Activated naive CD4-positive, alpha-beta T cell (primary cell): ENCODE measurements around the gene SPINK9.
"Not testable (repeated sequence)": the region's sequence is repeated elsewhere in the genome, so short reads cannot be mapped to it uniquely, and the experiment has no call there.

Source experiments
- DNase-seq, 4 experiments: peaks; one replicate each; lab custom pipeline; 2025; lab: John Stamatoyannopoulos, UW

The SPINK9 gene, protein sequence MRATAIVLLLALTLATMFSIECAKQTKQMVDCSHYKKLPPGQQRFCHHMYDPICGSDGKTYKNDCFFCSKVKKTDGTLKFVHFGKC

DNA sequence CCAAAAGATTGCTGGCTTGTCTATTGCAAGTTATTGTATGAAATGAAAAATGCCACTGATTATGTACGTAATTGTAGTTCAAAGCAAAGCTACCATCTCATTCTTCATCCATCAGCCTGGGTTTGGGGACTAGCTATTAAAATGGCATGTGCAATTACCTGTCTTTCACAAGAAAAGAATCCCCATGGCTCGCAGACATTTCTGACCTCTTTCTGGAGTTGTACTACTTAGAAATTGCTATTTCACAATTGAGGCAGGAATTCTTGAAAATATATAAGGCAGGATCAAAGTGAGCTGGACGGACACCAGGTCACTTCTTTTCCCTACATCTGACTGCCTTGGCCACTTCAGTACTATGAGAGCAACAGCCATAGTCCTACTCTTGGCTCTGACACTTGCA lies at the start of gene SPINK9:
Gene SPINK9 (plus strand): TSS at position 301 of the 400 bp plus-strand sequence. CDS start 55 bp downstream, at position 356.
- no peak for DNase-seq

DNA sequence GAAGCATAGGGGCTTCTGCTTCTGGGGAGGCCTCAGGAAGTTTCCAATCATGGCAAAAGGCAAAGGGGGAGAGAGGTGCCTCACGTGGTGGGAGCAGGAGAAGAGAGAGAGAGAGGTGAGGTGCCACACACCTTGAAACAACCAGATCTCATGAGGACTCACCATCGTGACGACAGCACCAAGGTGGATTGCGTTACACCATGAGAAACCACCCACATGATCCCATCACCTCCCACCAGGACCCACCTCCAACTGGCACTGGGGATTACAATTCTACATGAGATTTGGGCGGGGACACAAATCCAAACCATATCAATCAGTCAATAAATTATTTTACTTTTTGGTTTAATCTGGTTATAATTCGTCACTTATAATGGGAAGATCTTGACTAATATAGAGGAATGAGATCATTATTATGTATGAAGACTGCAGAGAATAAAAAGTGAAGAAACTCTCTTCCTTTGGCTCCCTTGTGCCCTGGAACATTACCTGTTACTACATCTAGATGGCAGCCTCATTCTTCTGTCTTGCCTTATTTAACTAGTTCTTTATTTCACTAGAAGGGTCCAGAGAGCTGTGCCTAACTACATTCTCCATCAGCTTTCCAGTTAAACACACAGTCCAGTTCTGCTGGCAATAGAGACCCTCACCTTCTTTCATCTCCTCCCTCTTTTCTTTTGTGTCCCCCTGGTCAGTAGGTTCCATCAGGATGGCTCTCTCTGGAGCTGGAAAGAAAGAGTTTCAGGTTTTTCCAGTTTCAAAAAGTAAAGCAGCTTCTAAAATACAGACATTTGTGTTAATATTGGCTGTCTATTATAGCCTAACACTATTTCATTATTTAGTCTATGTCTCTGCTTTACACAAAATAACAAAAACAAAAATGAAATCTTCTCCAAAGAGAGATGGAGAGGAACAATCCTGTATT lies 44.8 kb upstream of the SPINK9 start:
- DNase-seq: no peak

DNA sequence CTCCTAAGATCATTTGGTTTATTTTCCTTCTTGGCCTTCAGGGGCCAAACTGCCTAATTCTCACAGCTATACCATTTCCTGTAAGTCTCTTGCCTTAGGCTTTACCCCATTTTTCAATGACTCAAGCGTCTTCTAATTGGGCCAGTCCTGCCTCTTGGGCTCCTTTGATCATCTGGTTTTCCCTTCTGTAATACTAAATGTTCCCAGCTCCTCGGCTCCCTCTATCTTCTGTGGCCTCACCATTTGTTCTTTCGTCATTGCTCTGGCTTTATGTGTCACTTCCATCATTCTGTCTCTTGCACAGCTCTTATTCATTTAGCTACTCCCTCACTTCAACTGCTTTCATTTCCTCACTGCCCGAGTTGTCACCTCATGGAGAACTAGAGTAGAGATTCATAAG lies 37.6 kb upstream of the SPINK9 start:
- no peak for DNase-seq

DNA sequence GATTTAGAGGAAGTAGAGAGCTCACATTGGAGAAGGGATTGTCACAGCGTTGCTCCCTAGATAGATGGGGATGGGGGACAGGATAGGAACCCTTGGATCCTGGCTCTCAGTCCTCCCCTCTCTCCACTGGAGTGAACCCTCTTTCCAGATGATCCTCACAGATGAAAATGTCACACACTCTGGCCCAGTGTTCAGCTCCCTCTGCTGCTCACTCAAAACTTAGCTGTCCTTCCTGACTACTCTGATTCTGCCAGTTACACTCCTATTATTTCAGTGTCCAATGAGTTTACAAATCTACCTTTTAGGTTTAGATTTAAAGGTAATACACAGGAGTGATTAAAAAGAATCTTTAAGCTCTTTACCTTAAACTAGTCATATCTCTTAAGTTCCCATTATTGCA lies 28.9 kb upstream of the SPINK9 start:
- no peak for DNase-seq

DNA sequence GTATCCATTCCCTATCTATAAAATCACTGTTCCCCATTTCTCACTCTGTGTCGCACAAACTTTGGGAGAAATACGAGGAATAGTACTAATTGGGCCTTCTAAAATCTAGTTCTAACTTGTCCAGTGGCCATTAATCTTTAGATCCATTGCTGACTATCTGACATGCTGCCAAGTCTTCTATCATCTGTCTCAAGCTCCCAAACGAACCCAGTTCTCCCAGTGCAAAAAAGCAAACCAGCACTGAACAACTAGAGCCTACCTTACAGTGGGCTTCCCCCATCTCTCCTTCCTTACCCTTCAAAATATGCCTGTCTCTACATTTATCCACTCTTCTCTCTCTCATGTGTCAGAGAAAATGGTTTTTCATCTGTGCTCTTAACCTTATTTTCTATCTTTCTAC lies 26.3 kb upstream of the SPINK9 start:
- no peak for DNase-seq

DNA sequence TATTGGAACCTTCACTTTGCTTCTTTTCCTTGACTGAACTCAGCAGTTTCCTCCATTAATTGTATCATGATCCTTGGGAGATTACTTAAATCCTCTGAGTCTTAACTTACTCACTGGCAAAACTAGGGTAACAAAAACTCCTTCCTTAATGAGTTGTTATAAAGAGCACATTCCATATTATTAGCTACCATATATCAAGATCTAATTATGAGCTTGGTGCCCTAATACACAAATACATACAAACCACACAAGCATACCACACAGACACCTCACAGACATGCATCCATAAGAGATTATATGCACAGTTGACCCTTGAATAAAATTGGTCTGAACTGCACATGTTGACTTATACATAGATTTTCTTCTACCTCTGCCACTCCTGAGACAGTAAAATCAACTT lies 25.6 kb upstream of the SPINK9 start:
- DNase-seq: no peak

DNA sequence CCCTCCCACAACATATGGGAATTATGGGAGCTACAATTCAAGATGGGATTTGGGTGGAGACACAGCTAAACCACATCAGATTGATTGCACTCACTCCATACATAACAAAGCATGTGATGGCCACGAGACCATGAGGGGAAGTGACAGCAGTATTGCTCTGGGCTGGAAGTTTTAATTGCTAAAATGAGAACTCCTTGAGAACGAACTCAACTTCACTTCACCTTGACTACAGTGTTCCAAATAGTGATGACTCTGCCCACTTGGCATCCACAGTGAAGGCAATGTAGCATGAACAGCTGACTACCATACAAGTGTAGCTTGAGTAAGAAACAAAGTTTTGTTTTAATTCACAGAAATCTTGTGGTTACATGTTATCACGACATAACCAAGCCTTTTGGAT lies 23.9 kb upstream of the SPINK9 start:
- no peak for DNase-seq

DNA sequence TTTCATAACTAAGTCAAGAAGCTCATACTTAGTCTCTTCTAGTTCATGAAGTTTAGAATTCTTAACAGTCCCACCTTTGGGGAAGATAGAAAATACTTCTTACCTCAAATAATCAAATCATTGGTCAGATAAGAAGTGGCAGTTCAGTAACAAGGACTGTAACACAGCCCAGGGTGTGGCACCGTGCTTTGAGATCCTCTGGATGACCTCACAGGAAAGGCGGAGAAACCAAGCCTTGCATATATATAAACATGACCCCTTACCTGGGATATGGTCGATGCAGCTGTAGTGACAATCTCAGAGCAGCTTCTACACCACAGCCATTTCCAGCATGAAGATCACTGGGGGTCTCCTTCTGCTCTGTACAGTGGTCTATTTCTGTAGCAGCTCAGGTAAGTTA lies 23.2 kb upstream of the SPINK9 start, which contains the start of gene SPINK7:
Gene SPINK7 (plus strand): TSS at position 271 of the 400 bp plus-strand sequence. CDS start 61 bp downstream, at position 332.
- DNase-seq: no peak

DNA sequence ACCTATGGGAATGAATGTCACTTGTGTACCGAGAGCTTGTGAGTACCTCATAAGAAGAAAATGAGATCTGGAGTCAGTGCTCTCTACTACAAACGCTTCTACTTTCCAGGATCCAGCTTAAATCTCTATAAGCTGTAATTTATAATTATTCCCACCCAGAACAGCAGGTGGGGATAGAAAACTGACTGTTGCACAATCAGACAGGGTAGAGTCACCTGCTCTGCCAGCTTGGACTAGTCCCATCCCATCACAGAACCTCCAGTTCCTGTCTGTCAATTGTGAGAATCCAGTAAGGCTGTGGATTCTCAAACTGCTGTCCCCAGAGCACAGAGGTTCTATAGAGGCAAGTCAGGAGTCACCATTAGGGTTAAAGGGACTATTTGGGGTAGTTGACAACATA lies 21.2 kb upstream of the SPINK9 start:
- no peak for DNase-seq

DNA sequence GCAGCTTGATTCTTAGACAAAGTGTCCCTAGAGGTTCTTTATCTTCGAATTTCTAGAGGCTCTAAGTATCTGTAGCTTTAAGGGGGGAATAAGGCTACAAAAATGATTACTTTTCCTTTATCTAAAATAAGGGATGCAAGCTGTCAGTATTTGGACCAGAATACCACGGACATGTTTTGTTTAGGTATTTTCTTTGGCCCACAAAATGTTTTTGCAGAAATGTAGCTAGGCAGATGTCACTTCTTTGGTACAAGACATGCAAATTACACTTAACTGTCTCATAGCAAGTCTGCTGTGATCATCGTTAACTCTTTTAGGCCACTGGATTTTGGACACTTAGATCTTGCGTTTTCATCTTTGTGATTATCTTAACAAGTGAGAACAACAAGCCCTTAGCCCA lies 20.6 kb upstream of the SPINK9 start:
- DNase-seq: no peak

DNA sequence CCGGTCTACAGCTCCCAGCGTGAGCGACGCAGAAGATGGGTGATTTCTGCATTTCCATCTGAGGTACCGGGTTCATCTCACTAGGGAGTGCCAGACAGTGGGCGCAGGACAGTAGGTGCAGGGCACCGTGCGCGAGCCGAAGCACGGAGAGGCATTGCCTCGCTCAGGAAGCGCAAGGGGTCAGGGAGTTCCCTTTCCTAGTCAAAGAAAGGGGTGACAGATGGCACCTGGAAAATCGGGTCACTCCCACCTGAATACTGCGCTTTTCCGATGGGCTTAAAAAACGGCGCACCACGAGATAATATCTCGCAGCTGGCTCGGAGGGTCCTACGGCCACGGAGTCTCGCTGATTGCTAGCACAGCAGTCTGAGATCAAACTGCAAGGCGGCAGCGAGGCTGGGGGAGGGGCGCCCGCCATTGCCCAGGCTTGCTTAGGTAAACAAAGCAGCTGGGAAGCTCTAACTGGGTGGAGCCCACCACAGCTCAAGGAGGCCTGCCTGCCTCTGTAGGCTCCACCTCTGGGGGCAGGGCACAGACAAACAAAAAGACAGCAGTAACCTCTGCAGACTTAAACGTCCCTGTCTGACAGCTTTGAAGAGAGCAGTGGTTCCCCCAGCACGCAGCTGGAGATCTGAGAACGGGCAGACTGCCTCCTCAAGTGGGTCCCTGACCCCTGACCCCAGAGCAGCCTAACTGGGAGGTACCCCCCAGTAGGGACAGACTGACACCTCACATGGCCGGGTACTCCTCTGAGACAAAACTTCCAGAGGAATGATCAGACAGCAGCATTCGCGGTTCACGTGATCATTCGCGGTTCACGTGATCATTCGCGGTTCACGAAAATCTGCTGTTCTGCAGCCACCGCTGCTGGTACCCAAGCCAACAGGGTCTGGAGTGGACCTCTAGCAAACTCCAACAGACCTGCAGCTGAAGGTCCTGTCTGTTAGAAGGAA lies 15.1 kb upstream of the SPINK9 start:
- not testable (repeated sequence) for DNase-seq

DNA sequence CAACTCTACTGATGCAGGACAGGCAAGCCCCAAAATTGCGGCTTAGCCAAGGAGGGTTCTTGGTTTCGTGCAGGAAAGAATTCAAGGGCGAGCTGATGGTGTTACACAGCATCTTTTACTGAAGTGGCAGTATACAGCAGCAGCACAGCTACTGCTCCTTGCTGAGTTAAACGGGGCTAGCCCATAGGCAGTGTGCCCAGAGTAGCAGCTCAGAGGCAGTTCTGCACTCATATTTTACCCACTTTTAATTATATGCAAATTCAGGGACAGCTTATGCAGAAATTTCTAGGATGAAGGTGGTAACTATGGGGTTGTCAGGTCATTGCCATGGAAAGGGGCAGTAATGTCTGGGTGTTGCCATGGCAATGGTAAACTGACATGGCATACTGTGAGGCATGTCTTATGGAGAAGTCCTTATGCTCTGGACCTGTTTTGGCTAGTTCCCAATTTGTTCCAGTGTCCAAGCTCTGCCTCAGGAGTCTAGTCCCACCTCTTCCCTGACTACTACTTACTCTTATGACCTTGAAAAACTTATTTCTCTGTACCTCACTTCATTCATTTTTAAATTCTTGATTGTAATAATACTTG lies 2.0 kb upstream of the SPINK9 start:
- DNase-seq: no peak

DNA sequence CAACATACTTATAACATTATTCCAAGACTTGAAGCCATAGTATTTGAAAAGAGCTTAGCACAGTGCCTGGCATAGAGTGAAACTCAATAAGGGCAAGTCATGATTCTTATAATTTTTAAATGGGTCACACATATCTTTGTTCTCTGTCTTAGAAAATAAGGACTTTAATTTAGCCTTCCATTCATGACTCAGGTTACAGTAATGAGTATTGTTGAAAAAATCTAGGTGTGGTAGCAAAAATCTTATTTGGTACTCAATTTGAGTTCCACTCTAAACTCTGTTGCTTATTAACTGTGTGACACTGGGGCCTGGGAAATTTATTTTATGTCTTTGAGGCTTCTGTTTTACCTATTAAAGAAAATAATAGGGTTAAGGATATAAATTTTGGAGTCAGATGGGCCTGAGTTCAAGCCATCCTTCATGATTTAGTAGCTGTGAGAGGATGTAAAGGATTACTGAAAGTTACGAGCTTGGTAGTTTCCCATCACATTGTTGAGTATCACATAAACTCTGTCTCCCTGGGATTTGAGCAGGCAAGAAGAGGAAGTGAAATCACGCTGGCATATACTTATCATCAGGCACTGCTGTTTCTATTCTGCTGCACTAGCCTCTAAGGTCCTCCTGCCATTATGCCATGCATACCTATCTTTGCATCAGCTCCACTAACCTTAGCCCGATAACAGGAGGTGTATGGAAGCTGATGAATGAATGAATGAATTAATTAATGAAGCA lies 1.5 kb downstream of the SPINK9 start:
- DNase-seq: no peak

DNA sequence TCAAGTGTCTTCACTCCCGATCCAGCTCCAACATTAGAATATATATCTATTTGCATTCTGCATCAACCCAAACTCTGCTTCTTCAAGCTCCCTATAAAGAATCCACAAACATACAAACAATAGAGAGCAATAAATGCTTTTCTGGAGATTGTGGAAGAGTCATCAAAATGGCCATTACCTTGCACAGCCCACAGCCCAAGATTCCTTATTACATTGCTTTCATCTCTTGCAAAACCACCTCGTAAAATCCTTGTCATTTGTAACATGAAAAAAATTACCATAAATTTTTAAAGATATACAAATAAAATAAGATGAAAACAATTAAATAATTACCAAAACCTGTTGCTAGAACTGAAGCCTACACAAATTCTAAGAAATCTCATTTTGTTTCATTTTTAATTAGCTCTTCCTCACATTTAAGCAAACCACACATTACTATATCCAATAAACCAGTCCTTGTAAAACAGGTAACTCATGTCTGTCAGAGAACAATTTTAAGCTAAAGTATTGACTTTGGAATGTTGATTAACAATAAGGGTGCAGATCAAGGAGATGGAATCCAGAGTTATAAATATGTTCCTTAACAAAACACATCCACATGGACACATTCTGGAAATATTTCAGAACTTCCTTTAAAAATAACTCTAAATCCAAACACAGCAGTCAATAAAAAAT lies 7.1 kb downstream of the SPINK9 start:
- DNase-seq: no peak

DNA sequence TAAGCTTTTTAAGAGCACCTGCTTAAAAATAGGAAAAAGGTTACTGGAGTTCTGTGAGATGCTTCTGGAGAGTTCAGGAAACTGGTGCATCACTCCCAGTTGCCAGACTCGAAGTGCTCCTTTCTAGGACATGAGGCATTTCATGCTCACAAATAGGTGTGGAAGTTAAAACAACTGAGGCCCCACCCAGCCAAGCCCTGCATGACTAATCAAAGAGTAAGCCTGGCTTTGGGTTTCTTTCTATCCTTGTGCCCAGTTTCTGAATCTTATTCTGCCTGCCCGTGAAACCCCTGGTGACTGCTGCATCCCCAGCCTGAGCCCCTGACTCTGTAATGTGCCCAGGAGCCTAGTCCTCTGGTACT lies 7.7 kb downstream of the SPINK9 start:
- DNase-seq: no peak

DNA sequence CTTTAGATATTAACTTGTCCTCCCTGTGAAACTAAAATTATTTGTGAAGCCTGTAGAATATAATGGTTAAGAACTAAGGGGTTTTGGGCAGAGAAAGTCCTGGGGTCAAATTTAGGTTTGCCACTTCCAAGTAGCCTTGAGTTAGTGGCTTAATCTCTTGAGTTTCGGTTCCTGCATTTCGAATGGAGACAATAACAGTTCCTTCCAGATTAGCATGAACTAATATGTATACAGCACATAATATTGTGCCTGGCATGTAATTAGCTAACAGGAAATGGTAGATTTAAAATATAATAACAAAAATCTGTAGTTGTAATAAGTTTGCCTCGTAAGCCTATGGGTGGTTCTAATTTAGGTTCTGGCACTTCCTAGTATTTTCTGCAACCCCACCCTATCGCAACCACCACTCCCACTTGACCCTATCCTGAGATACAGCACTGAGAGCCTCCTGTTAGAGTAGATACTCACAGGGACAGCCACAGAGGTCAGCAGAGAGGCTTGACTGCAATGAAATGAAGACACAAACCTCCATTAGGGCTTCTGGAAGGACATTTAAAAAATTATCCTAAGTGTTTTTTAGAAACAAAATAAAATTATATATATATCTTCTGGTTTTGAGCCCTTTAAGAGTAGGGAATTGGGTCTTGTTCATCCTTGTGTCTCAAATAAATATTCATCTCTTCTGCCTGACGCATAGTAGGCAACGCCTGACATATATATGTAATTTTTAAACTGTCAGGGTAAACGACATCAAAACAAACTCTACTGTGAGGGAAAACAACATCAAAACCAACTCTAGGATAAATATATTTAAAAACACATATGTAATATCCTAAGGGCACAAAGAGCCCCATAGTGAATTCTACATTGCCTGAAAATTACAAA lies 8.5 kb downstream of the SPINK9 start:
- no peak for DNase-seq

DNA sequence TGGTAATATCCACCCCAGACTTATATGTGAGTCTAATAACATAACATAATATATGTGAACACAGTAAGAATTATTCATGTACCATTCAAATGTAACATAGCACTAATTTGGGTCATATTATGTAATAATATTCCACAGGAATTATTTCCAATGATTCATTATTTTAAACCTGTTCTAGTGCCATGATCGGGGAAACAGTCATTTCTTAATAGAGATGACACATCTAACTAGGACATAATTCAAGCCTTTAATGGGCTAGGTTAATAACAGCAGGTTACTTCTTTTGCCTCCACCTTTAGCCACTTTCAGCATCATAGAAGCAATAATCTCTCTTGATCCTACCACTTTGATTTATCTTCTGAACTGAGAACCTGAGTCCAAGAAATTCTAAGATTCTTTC lies 12.3 kb downstream of the SPINK9 start:
- no peak for DNase-seq

DNA sequence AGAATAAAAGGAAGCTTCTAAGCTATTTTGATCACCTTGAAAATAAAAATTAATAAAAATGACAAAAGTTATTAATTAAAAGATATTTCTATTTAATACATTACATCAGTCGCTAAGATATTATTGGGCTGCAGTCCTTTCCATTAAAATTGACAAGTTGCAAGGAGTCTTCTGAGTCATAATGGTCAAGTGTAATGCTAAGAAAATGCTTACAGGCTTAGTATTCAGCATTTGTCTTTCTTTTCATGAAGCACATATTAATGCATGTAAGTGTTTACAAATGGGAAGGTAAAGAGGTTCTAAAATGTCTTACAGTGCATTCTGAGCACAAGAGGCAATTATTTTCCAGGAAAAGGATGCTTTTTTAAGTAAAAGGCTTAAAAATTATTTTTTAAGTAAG lies 17.3 kb downstream of the SPINK9 start:
- no peak for DNase-seq

DNA sequence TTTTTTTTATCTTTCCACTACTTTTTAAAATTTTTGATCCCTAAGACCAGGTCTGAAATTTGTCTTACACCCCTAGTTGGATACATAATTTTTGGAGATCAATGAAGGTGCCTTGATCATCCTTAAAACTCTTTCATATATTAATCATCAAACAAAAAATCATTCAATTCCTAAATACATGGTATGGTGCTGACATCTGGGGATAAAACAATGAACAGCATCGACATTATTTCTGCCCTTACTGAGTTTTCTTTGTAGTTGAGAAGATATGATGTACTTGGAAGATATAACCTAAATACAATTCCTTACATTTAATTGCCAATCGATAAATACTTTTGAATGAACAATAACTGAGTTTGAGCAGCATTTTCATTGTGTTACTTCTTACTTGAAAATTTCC lies 18.3 kb downstream of the SPINK9 start:
- no peak for DNase-seq

DNA sequence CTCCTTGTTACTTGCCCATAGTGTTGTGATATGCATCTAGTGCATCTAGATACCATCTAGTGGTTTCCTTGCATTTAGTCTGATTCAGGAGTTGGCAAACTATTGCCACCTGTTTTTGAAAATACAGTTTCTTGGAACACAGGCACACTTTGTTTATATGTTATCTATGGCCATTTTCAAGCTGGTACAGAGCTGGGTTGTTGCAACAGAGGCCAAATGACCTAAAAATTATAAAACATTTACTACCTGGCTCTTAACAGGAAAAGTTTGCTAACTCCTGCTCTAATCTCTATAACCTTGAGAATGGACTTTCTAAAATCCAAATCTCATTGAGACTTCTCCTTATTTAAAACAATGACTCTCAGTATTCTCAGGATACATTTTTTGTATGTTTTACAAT lies 29.0 kb downstream of the SPINK9 start:
- no peak for DNase-seq
